Panc1 (cell line): Measurements from ENCODE around the gene OR10H3. TPM values are rescaled to one million over a fixed set of nuclear protein-coding genes. Genes with fewer than 3 reads are reported as not detected.

Source experiments
- ATAC-seq: fragments of 200-7000 bp; cut with Tn5 transposase; 2 replicates; pipeline ENCODE4 v1.9.1; 2020; ENCODE audit warnings: mild to moderate bottlenecking, moderate library complexity
- BruUV-seq: library from RNA; stranded (reverse); fragments of 400-500 nt; replicated peaks from 2 replicates; lab custom pipeline; 2021; lab: Mats Ljungman, UMichigan
- CTCF ChIA-PET: fragments of 300-600 bp; sonication (Branson Sonifier 250); formaldehyde crosslinking; loops from one replicate; lab custom pipeline; 2022; ENCODE audit warnings: antibody characterized with exemption; lab: Charles Lee
- POLR2A ChIA-PET: fragments of 300-600 bp; sonication (Branson Sonifier 250); formaldehyde crosslinking; loops from one replicate; lab custom pipeline; 2022; ENCODE audit warnings: antibody characterized with exemption; lab: Charles Lee
- DNase-seq: peaks from one replicate; pipeline ENCODE4 v3.0.0-alpha.2; 2010; ENCODE audit warnings: low read depth, low spot score
- H3K27ac ChIP-seq: 2 replicates; pipeline ENCODE4 v1.5.1; 2011; ENCODE audit warnings: mild to moderate bottlenecking, low read length, inconsistent platforms
- H3K27me3 ChIP-seq: fragments of 200-500 bp; sonication (Bioruptor generic); 2 replicates; pipeline ENCODE4 v1.6.0; 2014; ENCODE audit warnings: low read length, inconsistent platforms; ENCODE audit not compliant: control insufficient read depth, insufficient read depth
- H3K36me3 ChIP-seq: fragments of 200-500 bp; sonication (Bioruptor generic); 2 replicates; pipeline ENCODE4 v1.5.1; 2014; ENCODE audit warnings: inconsistent platforms, mild to moderate bottlenecking, low read length, moderate library complexity; ENCODE audit not compliant: control insufficient read depth, insufficient read depth
- H3K4me1 ChIP-seq: 2 replicates; pipeline ENCODE4 v1.5.1; 2011; ENCODE audit warnings: inconsistent platforms, mild to moderate bottlenecking, low read length, moderate library complexity; ENCODE audit not compliant: control insufficient read depth, insufficient read depth
- H3K4me3 ChIP-seq, 2 experiments: 2 replicates each; pipeline ENCODE4 v1.5.1; 2011 to 2012; ENCODE audit warnings: low read depth in 2 of 2, low read length in 2 of 2, mild to moderate bottlenecking in 2 of 2, inconsistent platforms in 1 of 2, moderate library complexity in 1 of 2
- H3K9me3 ChIP-seq: fragments of 200-500 bp; sonication (Bioruptor generic); 2 replicates; pipeline ENCODE4 v1.5.1; 2014; ENCODE audit warnings: low read depth, mild to moderate bottlenecking, inconsistent platforms, low read length, moderate library complexity; ENCODE audit not compliant: control insufficient read depth, insufficient read depth
- CTCF ChIP-seq: fragments of 450-650 bp; IDR thresholded peaks from 2 replicates; pipeline ENCODE4 v1.5.1; 2017; ENCODE audit warnings: mild to moderate bottlenecking
- POLR2AphosphoS5 ChIP-seq: IDR thresholded peaks from 2 replicates; pipeline ENCODE4 v1.6.1; 2012; ENCODE audit warnings: mild to moderate bottlenecking, low read depth, low read length, moderate library complexity
- REST ChIP-seq, 2 experiments: IDR thresholded peaks; 2 replicates each; pipeline ENCODE4 v1.6.1; 2011 to 2012; ENCODE audit warnings: low read depth in 2 of 2, control low read depth in 1 of 2, low read length in 1 of 2, mild to moderate bottlenecking in 1 of 2, moderate library complexity in 1 of 2; ENCODE audit not compliant: insufficient read depth in 1 of 2
- SIN3A ChIP-seq: IDR thresholded peaks from 2 replicates; pipeline ENCODE4 v1.6.1; 2012; ENCODE audit warnings: low read depth, mild to moderate bottlenecking, low read length, moderate library complexity, borderline replicate concordance; ENCODE audit not compliant: insufficient read depth
- TCF7L2 ChIP-seq: IDR thresholded peaks from 2 replicates; pipeline ENCODE4 v1.6.1; 2011; ENCODE audit warnings: mild to moderate bottlenecking, low read depth, low read length, inconsistent platforms
- in situ Hi-C: cut with HindIII; loops from 2 replicates; pipeline ENCODE4 v1.10.0; 2016; ENCODE audit warnings: low sequenced_read_pairs, low pct_unique_long_range_greater_than_20kb
- intact Hi-C: fragments of 100-400 bp; cut with micrococcal nuclease; formaldehyde crosslinking; loops from one replicate; pipeline ENCODE4 v1.10.0; 2022; ENCODE audit not compliant: unreplicated experiment
- total RNA-seq: library from RNA; stranded (reverse); gene quantifications from one replicate; pipeline ENCODE4 v1.2.1, GENCODE V29; 2021; ENCODE audit not compliant: unreplicated experiment

Gene OR10H3
- total RNA-seq, 1 experiment from 2014 or later = not detected

GRCh38 chr19:15730538-15730937 is 7.2 kb upstream of the OR10H3 start:
- no peaks in the 10 kb centered on the region for H3K4me1 ChIP-seq
- in situ Hi-C loops = no loop called here
- ATAC-seq (no peak), DNase-seq (no peak)
- ChIA-PET CTCF (no interaction called here), POLR2A (no interaction called here)
- intact Hi-C loops = no loop called here
- no peaks in the 10 kb centered on the region for H3K27me3 ChIP-seq
- H3K27ac ChIP-seq = no peak overlapping the region
- no peak overlapping the region for H3K4me3 ChIP-seq
- no peak for TF ChIP-seq REST (IDR thresholded peaks at IDR 0.05; ENCODE audit: insufficient read depth in 1 of 2, low read depth in 2 of 2, low read length in 1 of 2)
- no peak for TF ChIP-seq SIN3A
- no peak for TF ChIP-seq CTCF
- TF ChIP-seq POLR2AphosphoS5 = no peak
- TF ChIP-seq TCF7L2 = no peak
- no TSS peak for BruUV-seq
- no peaks in the 10 kb centered on the region for H3K9me3 ChIP-seq
- H3K36me3 ChIP-seq = no peaks in the 10 kb centered on the region

- ChIA-PET POLR2A (no interaction called here), CTCF (no interaction called here)
- H3K27ac ChIP-seq = no peak overlapping the region
- no peaks in the 10 kb centered on the region for H3K36me3 ChIP-seq
- in situ Hi-C loops = no loop called here
- ATAC-seq (no peak), DNase-seq (no peak)
- no peaks in the 10 kb centered on the region for H3K27me3 ChIP-seq
- H3K9me3 ChIP-seq = no peaks in the 10 kb centered on the region
- no peak for TF ChIP-seq POLR2AphosphoS5
- TF ChIP-seq CTCF = no peak
- no peak for TF ChIP-seq TCF7L2
- TF ChIP-seq REST (IDR thresholded peaks at IDR 0.05; ENCODE audit: insufficient read depth in 1 of 2, low read depth in 2 of 2, low read length in 1 of 2) = no peak
- TF ChIP-seq SIN3A = no peak
- no peaks in the 10 kb centered on the region for H3K4me1 ChIP-seq
- no peak overlapping the region for H3K4me3 ChIP-seq
- intact Hi-C loops = no loop called here
- no TSS peak for BruUV-seq
Observed at GRCh38 chr19:15732388-15732787, 5.4 kb upstream of the OR10H3 start.
